HG03045 (cell line): ENCODE results near the gene THRAP3.
"Not testable (repeated sequence)": the region's sequence is repeated elsewhere in the genome, so short reads cannot be mapped to it uniquely, and the experiment has no call there.

ENCODE experiments used
- ATAC-seq: cut with Tn5 transposase; IDR thresholded peaks from one replicate; pipeline ENCODE4 v1.9.1; 2021; ENCODE audit warnings: mild to moderate bottlenecking, moderate library complexity; ENCODE audit not compliant: unreplicated experiment

THRAP3 gene

DNA sequence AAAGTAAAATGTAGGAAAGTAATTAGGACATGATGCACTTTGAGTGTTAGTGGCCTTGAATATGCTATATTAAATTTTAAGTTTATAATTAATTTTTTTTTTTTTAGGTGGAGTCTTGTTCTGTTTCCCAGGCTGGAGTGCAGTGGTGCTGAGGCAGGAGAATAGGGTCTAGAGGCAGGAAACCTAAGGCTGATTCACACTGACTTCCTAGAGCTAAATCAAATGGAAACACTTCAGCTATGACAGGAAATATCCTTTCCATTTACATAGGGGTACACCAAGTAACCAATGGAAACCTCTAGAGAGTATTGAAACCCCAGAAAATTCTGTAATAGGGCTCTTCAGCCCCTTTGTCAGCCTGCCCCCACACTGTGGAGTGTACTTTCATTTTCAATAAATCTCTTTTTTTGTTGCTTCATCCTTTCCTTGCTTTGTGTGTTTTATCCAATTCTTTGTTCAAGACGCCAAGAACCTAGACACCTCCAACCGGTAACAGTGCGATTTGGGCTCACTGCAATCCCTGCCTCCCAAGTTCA is 17.9 kb upstream of the THRAP3 start:
- no peak for ATAC-seq

DNA sequence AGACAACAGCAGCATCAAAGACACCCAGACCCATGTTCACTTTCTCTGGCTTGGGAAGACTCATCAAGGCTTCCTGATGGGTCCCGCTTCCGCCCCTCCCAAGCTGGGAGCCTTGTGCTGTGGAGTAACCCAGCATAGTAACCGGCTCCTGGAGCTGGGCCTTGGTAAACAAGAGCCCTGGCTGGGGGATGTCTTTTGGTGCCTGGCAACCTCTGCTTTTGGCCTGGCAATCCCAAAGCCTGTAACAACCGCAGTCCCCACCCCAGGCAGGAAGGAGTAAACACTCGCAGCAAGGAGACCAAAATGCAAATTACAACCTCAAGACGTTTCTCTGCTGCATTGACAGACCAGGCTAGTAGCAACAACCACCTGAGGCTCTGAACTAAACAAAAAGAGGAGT is 16.9 kb upstream of the THRAP3 start:
- ATAC-seq: no peak

DNA sequence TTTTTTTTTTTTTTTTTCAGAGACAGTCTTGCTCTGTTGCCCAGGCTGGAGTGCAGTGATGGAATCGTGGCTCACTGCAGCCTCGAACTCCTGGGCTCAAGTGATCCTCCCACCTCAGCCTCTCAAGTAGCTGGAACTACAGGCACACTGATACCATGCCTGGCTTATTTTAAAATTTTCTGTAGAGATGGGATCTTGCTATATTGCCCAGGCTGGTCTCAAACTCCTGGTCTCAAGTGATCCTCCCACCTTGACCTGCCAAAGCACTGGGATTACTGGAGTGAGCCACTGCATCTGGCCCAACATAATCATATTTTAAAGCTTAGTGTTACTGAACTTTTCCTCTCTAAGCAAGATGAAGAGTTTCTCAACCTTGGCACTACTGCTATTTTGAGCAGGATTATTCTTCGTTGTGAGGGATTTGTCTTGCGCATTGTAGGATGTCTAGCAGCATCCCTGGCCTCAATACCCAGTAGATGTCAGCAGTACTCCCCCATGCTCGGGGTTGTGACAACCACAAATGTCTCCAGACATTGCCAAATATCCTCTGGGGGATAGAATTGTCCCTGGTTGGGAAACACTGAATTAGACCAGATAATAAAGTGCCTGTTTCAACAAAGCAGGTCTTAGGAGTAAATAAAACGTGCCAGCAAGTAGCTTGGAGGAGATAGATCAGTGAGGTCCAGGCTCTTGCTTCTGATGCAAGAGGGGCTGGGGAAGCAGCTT is 15.1 kb upstream of the THRAP3 start:
- ATAC-seq: no peak

DNA sequence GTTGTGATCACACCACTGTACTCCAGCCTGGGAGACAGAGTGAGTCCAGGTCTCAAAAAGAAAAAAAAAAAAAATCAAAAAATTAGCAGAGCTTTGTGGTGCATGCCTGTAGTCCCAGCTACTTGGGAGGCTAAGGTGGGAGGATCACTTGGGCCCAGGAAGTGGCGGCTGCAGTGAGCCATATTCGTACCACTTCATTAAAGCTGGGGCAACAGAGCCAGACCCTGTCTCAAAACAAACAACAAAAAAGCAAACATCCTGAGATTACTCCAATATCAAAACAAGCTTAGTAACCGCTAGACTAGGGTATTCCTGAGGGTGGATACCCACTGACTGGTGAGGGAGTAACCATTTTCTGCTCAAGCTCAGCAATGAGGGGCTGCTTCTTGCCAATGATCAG is 12.9 kb upstream of the THRAP3 start:
- no peak for ATAC-seq

DNA sequence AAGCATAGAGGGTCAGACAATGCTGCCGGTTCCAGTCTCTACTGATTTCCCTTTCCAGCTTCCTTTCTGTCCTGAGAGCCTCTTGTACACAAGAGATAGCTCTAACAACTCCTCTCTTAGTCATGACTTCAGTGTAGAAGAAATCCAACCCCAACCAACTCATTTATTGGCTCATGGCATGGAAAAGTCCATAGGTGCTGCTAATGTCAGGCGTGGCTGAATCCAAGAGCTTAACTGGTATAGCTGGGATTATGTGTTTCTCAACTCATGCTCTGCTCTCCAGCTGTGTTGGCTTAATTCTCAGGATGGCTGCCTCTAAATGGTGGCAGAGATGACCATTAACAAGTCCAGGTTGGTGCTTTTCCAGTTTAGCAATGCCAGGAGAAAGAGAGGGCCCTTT is 12.4 kb upstream of the THRAP3 start:
- no peak for ATAC-seq

DNA sequence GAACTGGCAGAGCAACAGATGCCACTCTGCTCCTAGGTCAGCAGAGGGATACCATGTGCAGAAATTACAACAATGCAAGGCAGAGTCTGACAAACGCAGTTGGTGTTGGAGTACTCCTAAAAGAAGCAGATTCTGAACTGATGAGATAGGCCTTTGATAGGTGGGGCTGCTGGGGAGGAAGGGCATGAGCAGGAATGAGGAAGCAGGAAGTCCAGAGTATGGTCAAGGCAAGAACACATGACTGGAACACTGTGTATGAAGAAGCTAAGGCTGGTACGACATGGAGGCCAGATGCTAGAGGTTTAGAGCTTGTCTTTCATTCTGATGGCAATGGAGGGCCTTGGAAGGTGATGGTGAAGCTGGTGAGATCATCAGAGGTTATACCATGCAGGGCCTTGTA is 11.5 kb upstream of the THRAP3 start:
- ATAC-seq: no peak

DNA sequence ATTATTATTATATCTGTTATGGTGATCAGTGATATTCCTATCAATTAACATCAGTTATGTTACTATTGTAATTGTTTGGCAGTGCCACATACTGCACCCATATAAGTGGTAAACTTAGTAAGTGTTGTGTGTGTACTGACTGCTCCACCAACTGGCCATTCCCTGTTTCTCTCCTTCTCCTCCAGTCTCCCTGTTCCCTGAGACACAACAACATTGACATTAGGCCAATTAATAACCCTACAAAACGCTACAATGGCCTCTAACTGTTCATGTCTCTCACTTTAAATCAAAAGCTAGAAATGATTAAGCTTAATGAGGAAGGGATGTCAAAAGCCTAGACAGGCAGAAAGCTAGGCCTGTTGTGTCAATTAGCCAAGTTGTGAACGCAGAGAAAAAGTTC is 6.6 kb upstream of the THRAP3 start:
- no peak for ATAC-seq

DNA sequence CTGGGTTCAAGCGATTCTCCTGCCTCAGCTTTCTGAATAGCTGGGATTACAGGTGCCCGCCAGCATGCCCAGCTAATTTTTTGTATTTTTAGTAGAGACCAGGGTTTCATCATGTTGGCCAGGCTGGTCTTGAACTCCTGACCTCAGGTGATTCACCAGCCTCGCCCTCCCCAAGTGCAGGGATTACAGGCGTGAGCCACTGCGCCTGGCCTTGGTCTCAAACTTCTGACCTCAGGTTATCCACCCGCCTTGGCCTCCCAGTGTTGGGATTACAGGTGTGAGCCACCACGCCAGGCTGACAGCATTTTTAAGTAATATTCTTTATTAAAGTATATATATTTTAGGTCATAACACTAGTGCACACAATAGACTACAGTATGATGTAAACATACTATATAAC is 2.3 kb upstream of the THRAP3 start:
- not testable (repeated sequence) for ATAC-seq

DNA sequence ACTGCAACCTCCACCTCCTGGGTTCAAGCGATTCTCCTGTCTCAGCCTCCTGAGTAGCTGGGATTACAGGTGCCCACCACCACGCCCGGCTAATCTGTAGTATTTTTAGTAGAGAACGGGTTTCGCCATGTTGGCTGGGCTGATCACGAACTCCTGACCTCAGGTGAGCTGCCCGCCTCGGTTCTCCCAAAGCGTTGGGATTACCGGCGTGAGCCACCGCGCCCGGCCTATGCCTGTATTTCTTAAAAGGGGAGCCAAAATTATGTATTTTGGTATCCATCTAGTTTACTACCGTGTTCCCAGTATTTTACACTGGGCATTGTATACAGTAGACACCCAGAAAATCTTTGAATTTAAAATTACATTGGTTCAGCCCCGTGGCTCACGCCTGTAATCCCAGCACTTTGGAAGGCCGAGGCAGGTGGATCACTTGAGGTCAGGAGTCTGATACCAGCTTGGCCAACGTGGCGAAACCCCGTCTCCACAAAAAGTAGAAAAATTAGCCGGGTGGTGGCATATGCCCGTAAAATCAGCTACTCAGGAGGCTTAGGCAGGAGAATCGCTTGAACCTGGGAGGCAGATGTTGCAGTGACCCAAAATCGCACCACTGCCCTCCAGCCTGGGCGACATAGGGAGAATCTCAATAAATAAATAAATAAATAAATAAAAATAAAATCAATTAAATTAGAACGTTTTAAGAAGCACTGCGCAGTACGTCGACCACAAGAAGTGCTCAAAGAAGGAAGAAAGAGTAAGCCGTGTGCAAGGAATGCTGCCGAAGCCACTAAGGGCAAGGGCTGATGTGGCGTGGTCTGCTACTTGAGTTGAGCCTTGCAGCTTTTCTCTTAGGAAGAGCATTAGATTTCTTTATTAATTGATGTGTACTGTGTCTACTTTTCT is 1.5 kb upstream of the THRAP3 start:
- no peak for ATAC-seq

DNA sequence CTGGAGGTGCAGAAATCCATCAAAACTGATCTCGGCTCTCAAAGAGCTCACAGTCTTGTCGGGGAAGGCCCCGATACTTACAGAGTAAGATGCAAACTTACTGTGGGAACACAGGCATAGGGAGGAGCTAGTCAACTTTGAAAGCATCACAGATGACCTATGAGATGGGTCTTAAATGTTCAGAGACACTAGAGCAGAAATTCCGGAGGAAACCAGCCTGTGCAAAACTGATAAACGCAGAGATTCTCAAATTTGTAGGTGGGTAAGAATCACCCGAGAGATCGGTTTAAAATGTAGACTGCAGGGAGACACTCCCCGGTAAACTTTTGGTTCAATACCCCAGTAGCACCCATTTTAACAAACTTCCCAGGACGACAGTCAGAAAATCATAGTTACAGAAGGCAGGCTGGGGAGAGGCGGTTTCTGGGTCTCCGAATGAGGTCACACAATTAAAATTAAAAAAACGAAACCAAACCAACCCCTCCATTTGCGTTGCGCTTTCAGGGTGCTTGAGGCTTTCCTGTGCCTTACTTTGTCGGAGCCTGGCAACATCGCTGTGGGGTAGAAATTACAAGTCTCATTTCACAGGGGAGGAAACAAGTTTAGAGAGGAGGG is 755 bp upstream of the THRAP3 start:
- ATAC-seq: peak; percentile 17

DNA sequence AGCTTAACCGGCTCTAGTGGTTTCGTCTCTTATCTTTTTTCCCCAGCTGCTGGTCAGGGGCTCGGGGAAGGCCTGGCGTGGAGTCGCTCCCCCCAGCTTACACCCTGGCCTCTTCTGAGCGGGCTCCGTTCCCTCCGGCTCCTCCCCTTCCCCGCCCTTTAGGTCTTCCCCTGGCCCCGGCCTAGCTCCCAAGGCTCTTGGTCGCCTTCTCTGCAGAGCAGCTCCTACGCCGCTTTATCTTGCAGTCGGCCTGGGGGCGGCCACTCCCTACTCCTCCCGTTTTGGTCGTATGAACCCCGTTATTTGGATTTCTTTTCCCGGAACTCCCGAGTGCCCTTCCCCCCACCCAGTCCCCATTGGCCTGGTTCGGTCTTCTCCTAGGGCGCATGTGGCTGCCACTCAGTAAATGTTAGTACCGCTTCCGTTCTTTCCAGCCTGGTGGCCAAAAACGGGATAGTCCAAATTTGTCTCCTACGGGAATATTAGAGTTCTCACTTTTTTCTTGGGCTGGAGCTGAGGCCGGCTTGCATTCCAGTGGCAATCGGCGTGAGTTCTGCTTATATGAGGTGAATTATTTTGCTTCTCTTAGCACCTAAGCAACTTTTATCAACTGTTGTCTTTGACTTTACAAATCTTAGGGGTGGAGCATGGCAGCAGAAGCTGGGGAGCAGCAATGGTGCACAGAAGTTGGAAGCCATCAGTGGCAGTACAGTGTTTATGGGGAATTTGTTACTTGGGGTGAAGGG is 467 bp downstream of the THRAP3 start:
- ATAC-seq: peak; percentile 59

DNA sequence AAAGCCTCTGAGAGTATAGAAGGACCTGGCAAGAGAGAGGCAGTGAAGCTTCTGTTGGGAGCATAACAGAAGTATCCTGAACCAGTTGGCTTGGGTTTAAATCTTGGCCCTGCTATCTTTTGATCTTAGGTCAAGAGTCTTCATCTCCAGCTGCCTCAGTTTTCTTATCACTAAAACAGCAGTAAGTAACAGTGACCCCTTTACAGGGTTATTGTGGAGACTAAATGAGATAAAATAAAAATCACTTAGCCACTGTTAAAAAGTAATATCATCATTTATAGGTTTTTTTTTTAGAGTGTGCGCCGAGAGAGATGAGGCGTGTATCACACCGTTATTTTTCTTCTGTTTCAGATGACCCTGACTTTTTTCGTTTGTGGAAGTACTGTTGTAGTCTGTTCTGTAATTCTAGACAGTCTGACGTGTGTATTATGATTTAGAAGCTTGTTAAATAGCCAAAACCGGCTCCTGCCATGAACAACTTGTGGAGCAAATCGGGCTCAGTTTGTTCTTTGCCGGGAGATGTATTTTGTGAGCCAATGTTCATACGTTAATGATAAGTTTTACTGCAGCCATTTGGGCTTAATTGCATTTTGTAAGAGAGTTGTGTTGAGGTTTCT is 1.1 kb downstream of the THRAP3 start:
- no peak for ATAC-seq

DNA sequence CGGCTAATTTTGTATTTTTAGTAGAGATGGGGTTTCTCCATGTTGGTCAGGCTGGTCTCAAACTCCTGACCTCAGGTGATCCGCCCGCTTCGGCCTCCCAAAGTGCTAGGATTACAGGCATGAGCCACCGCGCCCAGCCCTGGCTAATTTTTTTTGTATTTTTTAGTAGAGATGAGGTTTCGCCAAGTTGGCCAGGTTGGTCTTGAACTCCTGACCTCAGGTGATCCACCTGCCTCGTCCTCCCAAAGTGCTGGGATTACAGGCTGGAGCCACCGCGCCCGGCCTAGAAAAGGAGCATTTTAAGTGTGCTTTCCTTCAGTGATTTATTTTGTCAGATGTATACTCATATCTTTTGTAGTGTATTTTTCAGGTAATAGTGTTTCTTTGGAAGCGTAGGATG is 6.0 kb downstream of the THRAP3 start:
- ATAC-seq: not testable (repeated sequence)

DNA sequence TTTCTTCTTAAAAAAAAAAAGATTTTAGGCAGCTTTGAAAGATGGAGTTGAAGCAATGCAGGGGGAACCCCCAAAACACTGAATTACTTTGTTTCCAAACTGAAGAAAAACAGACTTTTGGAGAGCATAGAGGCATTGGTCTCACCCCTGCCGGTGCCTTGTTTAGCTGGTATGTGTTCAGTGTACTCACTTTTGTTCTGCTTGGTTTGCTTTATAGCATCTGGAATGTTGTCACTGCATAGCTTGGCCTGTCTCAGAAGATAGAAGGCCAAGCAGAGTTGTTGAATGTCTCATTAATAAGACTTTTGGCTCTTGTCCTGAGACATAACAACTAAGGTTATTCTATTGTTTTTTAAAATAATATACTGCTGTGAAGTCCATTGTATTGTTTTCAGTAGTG is 6.9 kb downstream of the THRAP3 start:
- ATAC-seq: no peak

DNA sequence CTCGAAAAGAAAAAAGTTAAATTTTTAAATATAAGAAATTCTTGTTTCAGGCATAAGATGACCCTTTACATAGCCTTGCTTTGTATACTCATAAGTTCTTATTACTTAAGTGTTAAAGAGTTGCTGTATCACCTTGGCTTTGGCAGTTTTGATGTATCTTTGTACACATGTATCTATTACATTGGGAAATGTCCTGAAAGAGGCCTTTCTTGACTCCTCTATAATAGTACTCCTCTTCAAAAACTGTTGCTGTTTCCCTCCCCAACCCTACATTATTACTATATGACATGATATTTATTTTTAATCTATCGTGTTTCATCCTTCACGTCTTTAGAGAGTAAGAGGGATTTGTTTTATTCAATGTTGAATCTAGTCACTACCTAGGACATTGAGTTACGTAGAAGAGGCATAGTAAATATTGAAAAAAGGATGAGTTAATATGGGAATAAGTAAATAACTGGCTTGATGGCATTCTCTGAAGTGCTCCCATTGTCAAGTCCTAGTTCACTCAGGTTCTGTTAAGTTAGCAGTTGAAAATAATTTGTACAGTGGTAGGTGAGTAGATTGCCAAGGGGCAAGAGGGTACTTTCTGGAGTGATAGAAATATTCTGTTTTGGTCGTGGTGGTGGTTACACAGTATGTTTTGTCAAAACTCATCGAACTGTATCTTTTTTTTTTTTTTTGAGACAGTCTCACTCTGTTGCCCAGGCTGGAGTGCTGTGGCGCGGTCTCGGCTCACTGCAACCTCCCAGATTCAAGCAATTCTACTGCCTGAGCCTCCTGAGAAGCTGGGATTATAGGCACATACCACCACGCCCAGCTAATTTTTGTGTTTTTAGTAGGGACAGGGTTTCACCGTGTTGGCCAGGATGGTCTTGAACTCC is 8.2 kb downstream of the THRAP3 start:
- ATAC-seq: no peak

DNA sequence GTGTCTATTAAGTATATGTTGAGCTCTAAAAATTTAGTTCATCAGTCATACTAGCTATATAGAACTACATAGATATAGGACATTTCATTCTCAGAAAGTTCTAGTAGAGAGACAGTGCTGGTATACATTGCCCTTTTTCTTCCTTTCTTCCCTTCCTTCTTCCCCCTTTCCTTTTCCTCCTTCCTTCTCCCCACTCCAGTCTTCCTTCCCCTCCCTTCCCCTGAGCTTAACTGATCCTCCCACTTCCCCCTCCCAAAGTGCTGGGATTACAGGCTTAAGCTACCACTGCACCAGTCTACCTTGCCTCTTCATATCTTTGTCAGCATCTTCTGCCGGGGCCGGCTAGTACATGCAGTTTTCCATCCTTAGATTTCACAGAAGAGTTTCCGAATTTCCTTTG is 12.1 kb downstream of the THRAP3 start:
- ATAC-seq: no peak

DNA sequence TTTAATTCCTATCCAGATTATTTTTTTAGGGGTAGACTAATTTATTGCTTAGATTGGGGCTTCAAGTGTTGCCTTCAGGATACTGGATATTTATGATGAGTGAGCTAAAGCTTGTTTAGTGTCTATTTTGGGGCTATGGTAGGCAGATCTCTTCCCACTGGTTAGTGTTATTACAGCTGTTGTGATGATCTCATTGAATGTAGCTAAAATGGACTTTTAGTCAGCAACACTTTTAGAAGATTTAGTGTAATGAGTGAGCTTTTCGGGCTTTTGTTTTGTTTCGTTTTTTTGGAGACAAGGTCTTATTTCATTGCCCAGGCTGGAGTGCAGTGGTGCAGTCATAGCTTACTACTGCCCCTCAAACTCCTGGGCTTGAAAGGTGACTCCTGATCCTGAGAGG is 14.2 kb downstream of the THRAP3 start:
- ATAC-seq: no peak

DNA sequence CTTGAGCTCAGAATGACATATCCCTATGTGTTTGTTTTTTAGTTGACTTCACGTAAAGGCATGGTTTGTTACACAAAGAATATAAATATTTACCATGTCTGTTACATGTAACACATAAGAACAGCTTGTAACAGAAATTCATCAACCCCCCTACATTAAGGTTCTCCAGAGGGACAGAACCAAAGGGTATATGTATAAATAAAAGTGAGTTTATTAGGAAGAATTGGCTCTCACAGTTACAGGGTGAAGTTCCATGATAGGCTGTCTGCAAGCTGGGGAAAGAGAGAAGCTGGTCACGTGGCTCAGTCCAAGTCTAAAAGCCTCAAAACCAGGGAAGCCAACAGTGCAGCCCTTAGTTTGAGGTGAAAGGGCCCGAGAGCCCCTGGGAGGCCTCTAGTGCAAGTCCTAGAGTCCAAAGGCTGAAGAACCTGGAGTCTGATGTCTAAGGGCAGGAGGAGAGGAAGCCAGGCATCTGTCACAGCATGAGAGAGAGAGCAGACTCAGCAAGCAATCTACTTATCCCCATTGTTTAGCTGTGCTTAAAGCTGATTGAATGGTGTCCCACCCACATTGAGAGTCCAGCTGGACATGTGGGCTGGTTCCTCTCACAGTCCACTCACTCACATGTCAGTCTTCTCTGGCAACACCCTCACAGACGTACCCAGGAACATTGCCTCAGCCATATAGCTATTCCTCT is 15.8 kb downstream of the THRAP3 start:
- ATAC-seq: no peak

DNA sequence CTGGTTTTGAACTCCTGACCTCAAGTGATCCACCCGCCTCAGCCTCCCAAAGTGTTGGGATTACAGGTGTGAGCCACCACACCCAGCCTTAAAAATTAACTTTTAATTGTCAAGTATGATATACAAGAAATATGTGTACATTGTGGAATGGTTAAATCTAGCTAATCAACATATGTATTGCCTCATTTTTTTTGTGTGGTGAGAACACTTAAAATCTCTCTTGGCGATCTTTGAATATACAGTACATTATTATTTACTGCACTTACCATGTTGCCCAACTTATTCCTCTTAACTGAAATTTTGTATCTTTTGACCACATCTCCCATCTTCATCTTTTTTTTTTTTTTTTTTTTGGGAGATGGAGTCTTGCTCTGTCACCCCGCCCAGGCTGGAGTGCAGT is 23.3 kb downstream of the THRAP3 start:
- ATAC-seq: no peak
